SW 1271 (cell line): Measurements from ENCODE around the gene ACVR2A.
A peak's percentile ranks its signal among the peaks of the same experiment; 100 is the strongest.

ENCODE experiments used
- DNase-seq, 2 experiments: peaks; one replicate each; lab custom pipeline; 2025; lab: John Stamatoyannopoulos, UW

The ACVR2A gene

DNA sequence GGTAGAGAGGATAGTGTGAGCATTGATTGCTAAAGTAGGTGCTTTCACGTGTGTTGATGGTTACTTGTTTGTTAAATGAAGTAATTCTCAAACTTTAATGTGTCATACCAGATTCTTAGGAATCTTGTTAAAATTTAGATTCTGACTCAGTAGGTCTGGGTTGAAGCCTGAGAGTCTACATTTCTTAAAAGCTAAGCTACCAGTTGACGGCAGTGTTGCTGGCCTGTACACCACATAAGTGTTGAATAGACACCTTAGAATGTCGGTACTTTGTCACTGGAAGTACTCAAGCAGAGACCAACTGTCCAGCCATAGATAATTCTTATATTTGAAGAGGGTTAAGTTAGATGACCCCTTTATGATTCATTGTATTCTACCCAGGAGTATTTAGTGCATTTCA lies 79.8 kb downstream of the ACVR2A start:
- no peak for DNase-seq

DNA sequence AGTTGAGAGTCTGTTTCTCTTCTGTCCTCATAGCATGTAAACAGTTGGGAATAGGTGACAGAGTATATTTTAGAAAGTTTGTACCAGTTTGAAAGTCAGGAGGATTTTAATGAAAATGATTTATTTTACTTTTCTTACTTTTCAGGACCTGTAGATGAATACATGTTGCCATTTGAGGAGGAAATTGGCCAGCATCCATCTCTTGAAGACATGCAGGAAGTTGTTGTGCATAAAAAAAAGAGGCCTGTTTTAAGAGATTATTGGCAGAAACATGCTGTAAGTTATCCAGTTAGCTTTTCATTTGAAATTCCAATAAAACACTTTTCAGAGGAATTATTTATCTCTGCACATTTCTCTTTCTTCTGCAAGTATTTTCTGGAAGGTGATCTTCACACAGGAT lies 81.1 kb downstream of the ACVR2A start:
- no peak for DNase-seq

DNA sequence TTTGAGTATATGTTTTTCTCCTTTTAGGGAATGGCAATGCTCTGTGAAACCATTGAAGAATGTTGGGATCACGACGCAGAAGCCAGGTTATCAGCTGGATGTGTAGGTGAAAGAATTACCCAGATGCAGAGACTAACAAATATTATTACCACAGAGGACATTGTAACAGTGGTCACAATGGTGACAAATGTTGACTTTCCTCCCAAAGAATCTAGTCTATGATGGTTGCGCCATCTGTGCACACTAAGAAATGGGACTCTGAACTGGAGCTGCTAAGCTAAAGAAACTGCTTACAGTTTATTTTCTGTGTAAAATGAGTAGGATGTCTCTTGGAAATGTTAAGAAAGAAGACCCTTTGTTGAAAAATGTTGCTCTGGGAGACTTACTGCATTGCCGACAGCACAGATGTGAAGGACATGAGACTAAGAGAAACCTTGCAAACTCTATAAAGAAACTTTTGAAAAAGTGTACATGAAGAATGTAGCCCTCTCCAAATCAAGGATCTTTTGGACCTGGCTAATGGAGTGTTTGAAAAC lies 82.3 kb downstream of the ACVR2A start:
- DNase-seq = no peak

DNA sequence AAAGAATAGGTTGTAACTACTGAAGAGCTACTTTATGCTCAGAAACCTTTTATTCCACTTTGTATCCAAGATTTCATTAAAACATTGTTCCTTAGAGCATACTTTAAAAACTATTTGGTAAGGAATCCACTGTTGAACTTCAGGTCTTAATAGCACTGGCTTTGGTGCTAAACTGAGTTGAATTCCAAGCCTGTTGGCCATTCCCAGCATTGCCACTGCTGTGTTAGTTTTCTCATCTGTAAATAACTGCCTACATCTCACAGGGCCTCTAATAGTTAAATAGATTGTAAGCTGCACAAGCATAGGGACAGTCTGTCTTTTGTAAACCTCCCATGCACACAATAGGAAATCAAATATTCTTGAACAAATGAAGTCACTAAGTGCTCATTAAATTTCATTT lies 89.1 kb downstream of the ACVR2A start:
- DNase-seq = no peak

DNA sequence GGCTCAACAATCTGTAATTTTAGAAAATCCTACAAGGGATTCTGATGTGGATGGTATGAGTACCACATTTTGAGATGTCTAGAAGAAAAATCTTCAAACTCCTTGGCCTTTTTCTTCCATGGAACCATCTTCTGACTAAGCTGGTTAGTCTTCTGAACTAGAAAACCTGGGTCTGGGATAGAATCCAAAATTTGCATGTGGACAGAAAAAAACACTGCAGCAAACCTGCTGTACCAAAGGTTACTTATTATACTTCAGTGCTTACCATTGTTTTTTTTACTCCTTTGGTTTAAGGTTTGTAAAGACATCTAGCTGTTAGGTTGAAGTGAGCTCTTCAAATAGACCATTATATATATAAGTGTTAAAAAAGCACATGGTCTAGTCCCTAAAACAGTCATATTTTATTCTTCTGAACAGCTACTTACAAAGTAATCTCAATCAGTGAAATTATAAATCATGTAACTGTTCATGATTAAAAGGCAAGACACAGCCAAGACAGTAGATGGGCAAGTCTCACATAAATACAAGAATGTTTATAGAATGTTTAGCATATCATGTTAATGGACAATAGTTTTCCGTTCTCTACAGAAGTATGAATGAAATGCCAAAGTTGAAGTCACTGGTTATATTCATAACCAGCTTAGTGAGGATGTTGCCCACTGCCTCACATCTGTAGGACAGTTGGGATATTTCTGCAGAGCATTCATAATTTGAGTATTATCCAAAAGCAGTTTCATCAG lies 90.2 kb downstream of the ACVR2A start:
- no peak for DNase-seq

DNA sequence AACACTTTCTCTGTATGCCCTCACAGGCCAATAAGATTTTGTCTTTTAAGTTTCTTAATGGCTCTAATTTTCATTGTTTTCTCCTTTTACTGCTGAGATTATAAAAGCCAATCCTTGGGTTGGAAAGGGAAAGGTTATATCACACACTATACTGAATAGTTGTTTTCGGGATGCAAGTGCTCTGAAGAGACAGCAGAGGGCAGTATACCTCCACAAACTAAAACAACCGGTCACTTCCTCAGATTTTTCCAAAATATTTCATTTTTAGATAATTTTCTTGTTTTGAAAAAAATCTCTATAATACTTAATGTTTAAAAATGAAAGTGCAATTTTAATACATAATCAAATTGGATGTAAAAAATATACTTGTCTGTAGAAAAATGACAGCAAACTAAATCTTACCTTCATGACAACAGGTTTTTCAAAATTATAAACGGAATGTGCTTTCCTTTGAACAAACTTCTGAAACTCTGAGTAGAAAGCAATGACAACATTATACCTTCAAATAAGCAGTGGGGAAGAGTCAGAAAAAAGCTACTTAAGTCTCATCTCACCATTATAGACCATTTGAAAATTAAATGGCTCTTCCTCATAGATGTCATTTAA lies 93.0 kb downstream of the ACVR2A start:
- peak; percentile 3 to 33 for DNase-seq

DNA sequence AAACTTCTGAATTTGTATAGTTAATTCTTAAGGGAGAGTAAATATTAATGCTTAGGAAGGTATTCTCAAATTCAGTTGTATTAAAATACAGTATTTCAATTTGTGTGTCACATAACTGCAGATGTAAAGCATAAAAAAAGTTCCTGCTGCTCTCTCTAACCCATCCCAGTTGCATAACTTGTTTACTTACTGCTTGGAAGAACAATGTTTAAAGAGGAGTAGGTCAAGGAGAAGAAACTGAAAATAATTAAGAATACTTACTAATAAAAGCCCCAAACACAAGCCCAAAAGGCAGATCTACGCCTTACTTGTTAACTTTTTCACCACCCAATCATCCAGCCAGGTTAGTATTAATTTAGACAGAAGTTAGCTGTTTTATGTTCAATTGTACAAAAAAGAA lies 94.5 kb downstream of the ACVR2A start:
- DNase-seq = no peak

DNA sequence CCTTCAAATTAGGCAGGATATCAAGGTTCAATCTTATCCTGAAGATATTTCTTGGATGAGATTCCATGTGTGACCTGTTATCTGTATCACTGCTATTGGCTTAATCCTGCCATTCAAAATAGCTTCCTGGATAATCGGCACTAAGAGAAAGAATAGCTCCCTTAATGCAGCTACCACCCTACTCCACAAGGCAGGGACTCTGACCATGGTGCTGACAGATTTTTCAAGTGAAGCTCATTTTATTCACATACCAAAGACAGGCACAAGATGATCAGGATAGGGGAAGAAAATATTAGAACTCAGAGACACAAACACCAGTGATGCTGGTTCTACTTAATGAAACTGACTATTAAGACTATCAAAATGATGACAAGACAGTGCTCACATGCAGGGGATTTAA lies 100.8 kb downstream of the ACVR2A start:
- DNase-seq = no peak

DNA sequence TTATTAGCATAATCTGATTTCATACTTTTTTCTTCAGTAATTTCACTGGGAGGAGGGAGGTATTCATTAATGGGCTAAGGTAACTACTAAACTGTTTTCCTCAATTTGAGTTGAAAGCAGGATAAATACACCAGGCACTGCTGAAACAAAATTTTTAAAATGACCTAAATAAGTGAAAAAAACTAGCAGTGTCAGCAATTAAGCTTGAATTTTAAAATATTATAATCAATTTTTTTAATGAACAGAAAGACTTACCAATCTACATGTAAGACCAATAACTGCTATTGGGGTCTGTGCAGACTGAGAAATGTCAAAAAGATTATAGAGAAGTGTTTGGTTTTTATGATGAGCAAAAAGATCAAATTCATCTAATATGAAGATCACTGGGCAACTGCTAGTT lies 107.3 kb downstream of the ACVR2A start:
- no peak for DNase-seq

DNA sequence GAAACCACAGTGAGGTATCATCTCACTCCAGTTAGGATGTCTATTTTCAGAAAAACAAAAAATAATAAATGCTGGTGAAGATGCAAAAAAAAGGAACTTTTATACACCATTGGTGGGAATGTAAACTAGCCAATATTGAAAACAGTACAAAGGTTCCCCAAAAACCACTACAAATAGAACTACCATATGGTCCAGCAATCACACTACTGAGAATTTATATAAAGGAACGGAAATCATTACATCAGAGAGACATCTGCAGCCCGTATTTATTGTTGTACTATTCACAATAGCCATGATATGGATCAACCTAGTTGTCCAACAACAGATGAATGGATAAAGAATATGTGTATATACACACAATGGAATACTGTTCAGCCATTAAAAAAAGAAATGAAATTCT lies 123.7 kb downstream of the ACVR2A start:
- no peak for DNase-seq

DNA sequence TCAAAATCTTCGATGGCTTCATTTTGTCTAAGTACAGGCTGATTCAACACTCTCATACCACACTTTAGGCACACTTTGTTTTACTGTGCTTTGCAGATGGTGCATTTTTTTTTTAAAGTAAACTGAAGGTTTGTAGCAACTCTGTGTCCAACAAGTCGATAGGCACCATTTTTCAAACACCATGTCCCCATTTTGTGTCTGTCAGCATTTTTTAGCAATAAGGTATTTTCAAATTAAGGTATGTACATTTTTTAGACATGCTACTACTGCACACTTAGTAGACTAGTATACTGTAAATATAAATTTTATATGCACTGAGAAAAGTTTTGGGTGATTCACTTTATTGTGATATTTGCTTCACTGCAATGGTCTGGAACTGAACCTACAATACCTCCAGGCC lies 131.3 kb downstream of the ACVR2A start:
- DNase-seq = no peak

DNA sequence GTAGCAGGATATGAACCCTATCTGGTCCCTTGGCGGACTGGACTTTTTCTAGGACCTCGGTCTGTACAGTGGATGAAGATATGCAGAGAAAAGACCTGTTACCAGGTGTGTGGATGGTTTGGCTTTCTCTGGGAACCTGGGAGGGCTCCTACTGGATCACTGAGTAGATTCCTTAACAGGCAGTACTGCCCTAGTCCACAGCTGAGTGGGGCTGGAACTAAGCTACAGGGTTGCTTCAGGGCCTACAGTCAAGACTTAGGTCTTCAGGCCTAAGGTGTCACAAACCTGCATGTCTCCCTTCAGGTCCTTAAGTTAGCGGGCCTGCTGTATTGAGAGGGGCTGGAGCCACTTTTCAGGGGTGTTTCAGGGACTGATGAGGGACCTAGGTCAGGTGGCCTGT lies 132.8 kb downstream of the ACVR2A start:
- DNase-seq = no peak
